T-cell (primary cell): Measurements from ENCODE around the gene ZIC2. TPM values are rescaled to one million over a fixed set of nuclear protein-coding genes. Genes with fewer than 3 reads are reported as not detected.

Experiments used
- ATAC-seq, 4 experiments: fragments of 200-7000 bp in 3 of 4; fragments of 150-1000 bp in 1 of 4; cut with Tn5 transposase; replicated peaks in 1 of 4; 1 replicate in 3 of 4; 2 replicates in 1 of 4; pipeline ENCODE4 v1.10.0; 2021; ENCODE audit warnings: moderate library complexity in 3 of 4, mild to moderate bottlenecking in 2 of 4, moderate number of reproducible peaks in 1 of 4
- CTCF ChIA-PET, 2 donors: fragments of 300-600 bp; sonication (Branson Sonifier 250); formaldehyde crosslinking; loops; one replicate each; lab custom pipeline; 2022; ENCODE audit warnings: antibody characterized with exemption in 2 of 2; lab: Charles Lee
- POLR2A ChIA-PET, 2 donors: fragments of 300-600 bp; sonication (Branson Sonifier 250); formaldehyde crosslinking; loops; one replicate each; lab custom pipeline; 2022; ENCODE audit warnings: antibody characterized with exemption in 2 of 2; lab: Charles Lee
- DNase-seq, 35 experiments: peaks; one replicate each; pipeline versions ENCODE4 v3.0.0 to v3.0.0-alpha.2; 2013 to 2023
- H3K27ac ChIP-seq: one replicate; pipeline ENCODE4 v1.5.1; 2013; ENCODE audit warnings: low read length
- H3K27me3 ChIP-seq, 2 experiments: replicated peaks in 1 of 2; 1 replicate in 1 of 2; 2 replicates in 1 of 2; pipeline versions ENCODE4 v1.6.1 to v1.7.0; 2013; ENCODE audit warnings: low read length in 1 of 2, mixed read lengths in 1 of 2; ENCODE audit not compliant: control insufficient read depth in 2 of 2, insufficient read depth in 2 of 2; ENCODE audit errors: extremely low read depth in 1 of 2
- H3K36me3 ChIP-seq, 2 donors: 1 replicate in 1 of 2; 2 replicates in 1 of 2; pipeline versions ENCODE4 v1.6.1 to v1.7.0; 2013; ENCODE audit warnings: low read length in 1 of 2; ENCODE audit not compliant: control insufficient read depth in 2 of 2, insufficient read depth in 1 of 2; ENCODE audit errors: extremely low read depth in 1 of 2
- H3K4me1 ChIP-seq, 2 experiments: 1 replicate in 1 of 2; 2 replicates in 1 of 2; pipeline versions ENCODE4 v1.6.1 to v1.7.0; 2013; ENCODE audit warnings: low read length in 2 of 2, mixed read lengths in 1 of 2; ENCODE audit not compliant: insufficient read depth in 2 of 2, control insufficient read depth in 1 of 2; ENCODE audit errors: extremely low read depth in 1 of 2
- H3K4me3 ChIP-seq, 2 donors: 1 replicate in 1 of 2; 2 replicates in 1 of 2; pipeline versions ENCODE4 v1.5.1 to v1.7.0; 2013; ENCODE audit warnings: mild to moderate bottlenecking in 2 of 2, low read length in 1 of 2, moderate library complexity in 1 of 2; ENCODE audit not compliant: control insufficient read depth in 1 of 2; ENCODE audit errors: extremely low read depth in 1 of 2
- H3K9me3 ChIP-seq: 2 replicates; pipeline ENCODE4 v1.7.0; 2013
- H3K27ac Mint-ChIP-seq, 2 donors: one replicate each; pipeline ENCODE4 v1.8.0; 2020 to 2021; ENCODE audit warnings: mild to moderate bottlenecking in 2 of 2, mixed read lengths in 2 of 2
- H3K27me3 Mint-ChIP-seq, 2 donors: one replicate each; pipeline ENCODE4 v1.8.0; 2021 to 2022; ENCODE audit warnings: mixed read lengths in 2 of 2
- H3K36me3 Mint-ChIP-seq: one replicate; pipeline ENCODE4 v1.8.0; 2021; ENCODE audit warnings: mixed read lengths
- H3K4me1 Mint-ChIP-seq, 3 donors: one replicate each; pipeline ENCODE4 v1.8.0; 2020 to 2022; ENCODE audit warnings: mixed read lengths in 3 of 3, mild to moderate bottlenecking in 1 of 3
- H3K4me3 Mint-ChIP-seq, 3 donors: one replicate each; pipeline ENCODE4 v1.8.0; 2020 to 2022; ENCODE audit warnings: mild to moderate bottlenecking in 3 of 3, mixed read lengths in 3 of 3, moderate library complexity in 3 of 3
- H3K9me3 Mint-ChIP-seq, 3 donors: one replicate each; pipeline ENCODE4 v1.8.0; 2020 to 2022; ENCODE audit warnings: mixed read lengths in 3 of 3
- WGBS: methylation state at CpG from one replicate; pipeline ENCODE4 v1.1.5; 2013; ENCODE audit warnings: missing lambda C conversion rate; ENCODE audit not compliant: insufficient coverage; 5-methylcytosine and 5-hydroxymethylcytosine counted together
- total RNA-seq, 35 experiments: library from RNA in 6 of 35; stranded (reverse) in 6 of 35; fragments of 120-200 nt in 1 of 35; gene quantifications; one replicate each; pipeline versions ENCODE4 v1.2.1 to v1.2.4 and lab custom pipeline; 2013 to 2026

Gene ZIC2
- total RNA-seq, 5 donors from 2014 or later (not counting 1 experiment from before 2014, with no cell fraction given) = 0.10 to 0.88 (median 0.85) TPM; not detected in 2

- Mint-ChIP-seq H3K9me3 (peaks cover 4 to 16% (median 5%) of the 10 kb centered on the region in 3 donors), H3K4me3 (peak overlapping the region in 1 of 3 donors; percentile 46), H3K27ac (no peak overlapping the region), H3K27me3 (peaks cover 82 to 95% of the 10 kb centered on the region in 2 donors), H3K4me1 (peaks cover 21 to 30% (median 27%) of the 10 kb centered on the region in 3 donors), H3K36me3 (peaks cover 4% of the 10 kb centered on the region)
- no peaks in the 10 kb centered on the region for H3K36me3 ChIP-seq
- DNase-seq = peak in 2 of 35 experiments; percentile 3 to 4
- WGBS = 22% methylated on average over 10 of the region's 35 CpGs
- H3K9me3 ChIP-seq = peaks cover 3% of the 10 kb centered on the region
- CTCF ChIA-PET = no interaction called here
- POLR2A ChIA-PET = no interaction called here
- no peak for ATAC-seq
- H3K4me1 ChIP-seq = peaks cover 11 to 37% of the 10 kb centered on the region in 2 experiments
- H3K4me3 ChIP-seq = no peak overlapping the region
- H3K27me3 ChIP-seq = peaks cover 25 to 69% of the 10 kb centered on the region in 2 experiments
- no peak overlapping the region for H3K27ac ChIP-seq
Measured at GRCh38 chr13:99991013-99991827, 9.6 kb downstream of the ZIC2 start.

GRCh38 chr13:99991828-99992775 lies 10.5 kb downstream of the ZIC2 start:
- peaks cover 3% of the 10 kb centered on the region for H3K36me3 Mint-ChIP-seq
- CTCF ChIA-PET = no interaction called here
- H3K4me3 ChIP-seq = no peak overlapping the region
- peaks cover 11 to 40% of the 10 kb centered on the region in 2 experiments for H3K4me1 ChIP-seq
- H3K9me3 ChIP-seq = peaks cover 3% of the 10 kb centered on the region
- 18% methylated on average over 23 of the region's 36 CpGs for WGBS
- no peak overlapping the region for H3K4me3 Mint-ChIP-seq
- POLR2A ChIA-PET = interaction anchor here (0.6 to 0.7 kb wide), 2 partner anchors 9 to 11 kb away, joined by 3 to 12 read pairs; partner anchors contain the start of gene ZIC2 (in 1 of the 2)
- no peaks in the 10 kb centered on the region for H3K36me3 ChIP-seq
- DNase-seq (peak in 1 of 35 experiments; percentile 10), ATAC-seq (no peak)
- peaks cover 25 to 68% of the 10 kb centered on the region in 2 experiments for H3K27me3 ChIP-seq
- H3K27ac Mint-ChIP-seq = peak overlapping the region in 1 of 2 donors; percentile 39
- H3K27me3 Mint-ChIP-seq = peaks cover 81 to 95% of the 10 kb centered on the region in 2 donors
- no peak overlapping the region for H3K27ac ChIP-seq
- peaks cover 4 to 15% (median 4%) of the 10 kb centered on the region in 3 donors for H3K9me3 Mint-ChIP-seq
- H3K4me1 Mint-ChIP-seq = peaks cover 23 to 33% (median 27%) of the 10 kb centered on the region in 3 donors

- DNase-seq (peak in 1 of 35 experiments; percentile 4), ATAC-seq (no peak)
- peaks cover 11 to 48% of the 10 kb centered on the region in 2 experiments for H3K4me1 ChIP-seq
- Mint-ChIP-seq H3K9me3 (peaks cover 4 to 15% (median 4%) of the 10 kb centered on the region in 3 donors), H3K27ac (peak overlapping the region in 1 of 2 donors; percentile 63), H3K4me1 (peaks cover 23 to 33% (median 27%) of the 10 kb centered on the region in 3 donors), H3K27me3 (peaks cover 75 to 88% of the 10 kb centered on the region in 2 donors), H3K36me3 (peaks cover 3% of the 10 kb centered on the region), H3K4me3 (no peak overlapping the region)
- ChIA-PET POLR2A (no interaction called here), CTCF (no interaction called here)
- no peak overlapping the region for H3K27ac ChIP-seq
- H3K27me3 ChIP-seq = peaks cover 25 to 68% of the 10 kb centered on the region in 2 experiments
- WGBS = no CpG with 5 or more reads among the region's 3 CpGs
- peaks cover 3% of the 10 kb centered on the region for H3K9me3 ChIP-seq
- no peaks in the 10 kb centered on the region for H3K36me3 ChIP-seq
- H3K4me3 ChIP-seq = no peak overlapping the region
Measured at GRCh38 chr13:99992949-99993351, 11.4 kb downstream of the ZIC2 start.

GRCh38 chr13:99993660-99994637 lies 12.4 kb downstream of the ZIC2 start:
- Histone ChIP-seq H3K9me3 (peaks cover 3% of the 10 kb centered on the region), H3K4me1 (peaks cover 11 to 43% of the 10 kb centered on the region in 2 experiments), H3K4me3 (no peak overlapping the region), H3K27ac (no peak overlapping the region), H3K36me3 (no peaks in the 10 kb centered on the region), H3K27me3 (peaks cover 24 to 68% of the 10 kb centered on the region in 2 experiments)
- WGBS = no CpG with 5 or more reads among the region's 9 CpGs
- peak overlapping the region in 1 of 2 donors; percentile 6 for H3K27ac Mint-ChIP-seq
- H3K27me3 Mint-ChIP-seq = peaks cover 76 to 90% of the 10 kb centered on the region in 2 donors
- no peak overlapping the region for H3K4me3 Mint-ChIP-seq
- DNase-seq = peak in 1 of 35 experiments; percentile 4
- H3K36me3 Mint-ChIP-seq = peaks cover 3% of the 10 kb centered on the region
- no peak for ATAC-seq
- H3K9me3 Mint-ChIP-seq = peaks cover 4 to 15% (median 4%) of the 10 kb centered on the region in 3 donors
- peaks cover 22 to 30% (median 24%) of the 10 kb centered on the region in 3 donors for H3K4me1 Mint-ChIP-seq
- ChIA-PET POLR2A (no interaction called here), CTCF (no interaction called here)

- Mint-ChIP-seq H3K4me3 (no peak overlapping the region), H3K36me3 (peaks cover 3% of the 10 kb centered on the region), H3K27ac (peak overlapping the region in 1 of 2 donors; percentile 46), H3K27me3 (peaks cover 75 to 90% of the 10 kb centered on the region in 2 donors), H3K4me1 (peaks cover 17 to 24% (median 17%) of the 10 kb centered on the region in 3 donors), H3K9me3 (peaks cover 4 to 15% (median 4%) of the 10 kb centered on the region in 3 donors)
- POLR2A ChIA-PET = no interaction called here
- WGBS = no CpG with 5 or more reads among the region's 1 CpG
- Histone ChIP-seq H3K36me3 (no peaks in the 10 kb centered on the region), H3K9me3 (peaks cover 3% of the 10 kb centered on the region), H3K4me3 (no peak overlapping the region), H3K27me3 (peaks cover 24 to 65% of the 10 kb centered on the region in 2 experiments), H3K27ac (no peak overlapping the region), H3K4me1 (peaks cover 9 to 36% of the 10 kb centered on the region in 2 experiments)
- ATAC-seq = no peak
- CTCF ChIA-PET = no interaction called here
- no peak for DNase-seq
Measured at GRCh38 chr13:99994638-99995020, 13.0 kb downstream of the ZIC2 start.
